Progenitor cell of endocrine pancreas (in vitro differentiated cells): ENCODE results near the gene PDIA4. TPM values are rescaled to one million over a fixed set of nuclear protein-coding genes. Genes with fewer than 3 reads are reported as not detected.
"Not testable (repeated sequence)": the region's sequence is repeated elsewhere in the genome, so short reads cannot be mapped to it uniquely, and the experiment has no call there.

Source experiments
- DNase-seq: peaks from one replicate; pipeline ENCODE4 v3.0.0; 2021; ENCODE audit warnings: low spot score; ENCODE audit not compliant: unreplicated experiment
- H3K27ac Mint-ChIP-seq: 2 replicates; pipeline ENCODE4 v1.8.0; 2021; ENCODE audit warnings: mild to moderate bottlenecking, moderate library complexity, mixed read lengths
- H3K27me3 Mint-ChIP-seq: 2 replicates; pipeline ENCODE4 v1.8.0; 2021; ENCODE audit warnings: mixed read lengths
- H3K36me3 Mint-ChIP-seq: 2 replicates; pipeline ENCODE4 v1.8.0; 2022; ENCODE audit warnings: mixed read lengths; ENCODE audit not compliant: insufficient read depth
- H3K4me1 Mint-ChIP-seq: 2 replicates; pipeline ENCODE4 v1.8.0; 2021; ENCODE audit warnings: low read depth, mixed read lengths
- H3K4me3 Mint-ChIP-seq: 2 replicates; pipeline ENCODE4 v1.8.0; 2021; ENCODE audit warnings: low read depth, mild to moderate bottlenecking, moderate library complexity, mixed read lengths
- H3K9me3 Mint-ChIP-seq: 2 replicates; pipeline ENCODE4 v1.8.0; 2021; ENCODE audit warnings: low read depth, mixed read lengths
- total RNA-seq: library from RNA; stranded (reverse); gene quantifications from 2 replicates; pipeline ENCODE4 v1.2.1, GENCODE V29; 2021
- TF ChIP-seq, protein P1 (sequence below): fragments of 200-600 bp; sonication (generic); IDR thresholded peaks from one replicate; pipeline ENCODE4 v1.5.0; 2021; ENCODE audit warnings: antibody characterized with exemption, mild to moderate bottlenecking; ENCODE audit not compliant: unreplicated experiment

PDIA4 gene
- total RNA-seq, 1 donor from 2014 or later: 238 TPM

DNA sequence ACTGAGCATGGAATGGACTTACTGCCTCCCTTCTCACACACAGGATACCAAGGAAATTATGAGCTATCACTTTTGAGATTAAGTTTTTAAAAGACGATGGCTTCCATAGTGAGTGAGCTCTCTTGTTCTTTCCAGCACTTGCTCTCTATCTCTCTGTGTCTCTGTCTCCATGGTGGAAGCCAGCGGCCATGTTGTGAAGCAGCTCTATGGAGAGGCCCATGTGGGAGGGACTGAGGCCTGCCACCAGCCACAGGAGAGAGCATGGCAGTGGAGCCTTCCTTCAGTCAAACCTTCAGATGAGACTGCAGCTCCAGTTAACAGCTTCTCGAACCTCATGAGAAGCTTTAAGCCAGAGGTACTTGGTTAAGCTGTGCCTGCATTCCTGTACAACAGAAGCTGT lies 20.5 kb upstream of the PDIA4 start:
- no peak overlapping the region for H3K27ac Mint-ChIP-seq
- H3K36me3 Mint-ChIP-seq: no peaks in the 10 kb centered on the region
- H3K4me3 Mint-ChIP-seq: no peak overlapping the region
- TF ChIP-seq, protein P1, sequence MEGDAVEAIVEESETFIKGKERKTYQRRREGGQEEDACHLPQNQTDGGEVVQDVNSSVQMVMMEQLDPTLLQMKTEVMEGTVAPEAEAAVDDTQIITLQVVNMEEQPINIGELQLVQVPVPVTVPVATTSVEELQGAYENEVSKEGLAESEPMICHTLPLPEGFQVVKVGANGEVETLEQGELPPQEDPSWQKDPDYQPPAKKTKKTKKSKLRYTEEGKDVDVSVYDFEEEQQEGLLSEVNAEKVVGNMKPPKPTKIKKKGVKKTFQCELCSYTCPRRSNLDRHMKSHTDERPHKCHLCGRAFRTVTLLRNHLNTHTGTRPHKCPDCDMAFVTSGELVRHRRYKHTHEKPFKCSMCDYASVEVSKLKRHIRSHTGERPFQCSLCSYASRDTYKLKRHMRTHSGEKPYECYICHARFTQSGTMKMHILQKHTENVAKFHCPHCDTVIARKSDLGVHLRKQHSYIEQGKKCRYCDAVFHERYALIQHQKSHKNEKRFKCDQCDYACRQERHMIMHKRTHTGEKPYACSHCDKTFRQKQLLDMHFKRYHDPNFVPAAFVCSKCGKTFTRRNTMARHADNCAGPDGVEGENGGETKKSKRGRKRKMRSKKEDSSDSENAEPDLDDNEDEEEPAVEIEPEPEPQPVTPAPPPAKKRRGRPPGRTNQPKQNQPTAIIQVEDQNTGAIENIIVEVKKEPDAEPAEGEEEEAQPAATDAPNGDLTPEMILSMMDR: no peak
- DNase-seq: no peak
- H3K4me1 Mint-ChIP-seq: no peaks in the 10 kb centered on the region
- H3K9me3 Mint-ChIP-seq: no peaks in the 10 kb centered on the region
- peaks cover under 1% of the 10 kb centered on the region for H3K27me3 Mint-ChIP-seq

DNA sequence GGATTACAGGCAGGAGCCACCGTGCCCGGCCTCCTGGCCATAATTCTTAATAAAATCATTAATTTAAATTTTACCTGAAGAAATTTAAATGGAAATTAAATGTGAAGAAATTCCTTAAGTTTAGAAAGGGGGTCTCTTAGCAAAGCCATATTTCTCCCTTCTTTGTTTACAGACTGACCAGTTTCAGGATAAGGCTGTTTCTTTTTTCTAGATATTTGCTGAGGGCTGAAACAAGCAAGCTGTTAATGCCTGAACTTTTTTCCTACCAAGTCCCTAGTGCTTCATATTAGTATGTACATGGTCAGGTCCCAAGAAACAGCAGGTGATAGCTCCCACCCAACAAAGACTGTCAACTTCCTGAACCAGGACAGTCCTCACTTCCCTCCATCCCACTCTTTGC lies 18.1 kb upstream of the PDIA4 start:
- no peak overlapping the region for H3K4me3 Mint-ChIP-seq

DNA sequence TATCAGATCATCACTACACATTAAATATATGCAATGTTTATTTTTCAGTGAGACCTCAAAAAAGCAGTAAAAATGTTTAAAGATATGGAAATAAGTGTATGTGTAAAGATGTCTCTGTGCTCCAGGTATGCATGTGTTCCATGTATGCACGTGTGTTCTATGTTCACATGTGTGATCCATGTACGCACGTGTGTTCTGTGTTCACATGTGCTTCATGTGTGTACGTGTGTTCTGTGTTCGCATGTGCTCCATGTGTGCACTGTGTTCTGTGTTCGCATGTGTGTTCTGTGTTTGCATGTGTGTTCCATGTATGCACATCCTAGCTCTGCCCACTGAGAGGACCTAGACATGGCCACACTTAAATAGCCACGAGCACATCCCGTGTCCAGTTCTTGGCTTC lies 15.6 kb upstream of the PDIA4 start:
- H3K9me3 Mint-ChIP-seq: no peaks in the 10 kb centered on the region
- H3K4me1 Mint-ChIP-seq: no peaks in the 10 kb centered on the region
- no peak overlapping the region for H3K27ac Mint-ChIP-seq
- no peaks in the 10 kb centered on the region for H3K27me3 Mint-ChIP-seq
- no peak overlapping the region for H3K4me3 Mint-ChIP-seq
- TF ChIP-seq, protein P1: no peak
- no peak for DNase-seq
- H3K36me3 Mint-ChIP-seq: no peaks in the 10 kb centered on the region

More for the DNA sequence above, 18.1 kb upstream of the PDIA4 start:
- TF ChIP-seq, protein P1: no peak
- H3K27me3 Mint-ChIP-seq: no peaks in the 10 kb centered on the region
- peak overlapping the region; percentile 27 for H3K27ac Mint-ChIP-seq
- no peaks in the 10 kb centered on the region for H3K4me1 Mint-ChIP-seq
- no peak for DNase-seq
- H3K9me3 Mint-ChIP-seq: no peaks in the 10 kb centered on the region
- H3K36me3 Mint-ChIP-seq: no peaks in the 10 kb centered on the region

DNA sequence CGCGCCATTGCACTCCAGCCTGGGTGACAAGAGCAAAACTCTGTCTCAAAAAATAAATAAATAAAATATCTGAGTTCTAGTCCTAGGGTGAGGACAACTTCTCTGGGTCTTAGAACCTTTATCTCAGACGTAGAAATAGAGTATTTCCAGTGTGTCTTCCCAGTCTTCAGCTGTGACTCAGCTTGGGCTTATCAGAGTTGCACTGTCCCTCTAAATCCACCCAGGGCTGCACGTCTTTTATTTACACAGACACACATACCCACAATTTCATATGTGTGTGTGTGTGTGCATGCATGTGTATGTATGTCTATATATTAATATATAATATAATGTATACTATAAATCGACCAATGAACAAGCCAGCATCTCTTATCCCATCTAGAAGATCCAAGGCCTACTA lies 13.0 kb upstream of the PDIA4 start:
- DNase-seq: no peak
- H3K4me3 Mint-ChIP-seq: no peak overlapping the region
- H3K27me3 Mint-ChIP-seq: no peaks in the 10 kb centered on the region
- no peak overlapping the region for H3K27ac Mint-ChIP-seq
- H3K9me3 Mint-ChIP-seq: peaks cover 8% of the 10 kb centered on the region
- TF ChIP-seq, protein P1: no peak
- no peaks in the 10 kb centered on the region for H3K36me3 Mint-ChIP-seq
- H3K4me1 Mint-ChIP-seq: no peaks in the 10 kb centered on the region

DNA sequence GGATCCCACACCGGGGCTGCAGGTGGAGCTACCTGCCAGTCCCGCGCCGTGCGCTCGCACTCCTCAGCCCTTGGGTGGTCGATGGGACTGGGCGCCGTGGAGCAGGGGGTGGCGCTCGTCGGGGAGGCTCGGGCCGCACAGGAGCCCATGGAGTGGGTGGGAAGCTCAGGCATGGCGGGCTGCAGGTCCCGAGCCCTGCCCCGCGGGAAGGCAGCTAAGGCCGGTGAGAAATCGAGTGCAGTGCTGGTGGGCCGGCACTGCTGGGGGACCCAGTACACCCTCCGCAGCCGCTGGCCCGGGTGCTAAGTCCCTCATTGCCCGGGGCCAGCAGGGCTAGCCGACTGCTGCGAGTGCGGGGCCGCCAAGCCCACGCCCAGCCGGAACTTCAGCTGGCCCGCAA lies 10.3 kb upstream of the PDIA4 start:
- H3K9me3 Mint-ChIP-seq, H3K4me1 Mint-ChIP-seq, H3K36me3 Mint-ChIP-seq, H3K27ac Mint-ChIP-seq, H3K4me3 Mint-ChIP-seq, DNase-seq, H3K27me3 Mint-ChIP-seq: not testable (repeated sequence)

DNA sequence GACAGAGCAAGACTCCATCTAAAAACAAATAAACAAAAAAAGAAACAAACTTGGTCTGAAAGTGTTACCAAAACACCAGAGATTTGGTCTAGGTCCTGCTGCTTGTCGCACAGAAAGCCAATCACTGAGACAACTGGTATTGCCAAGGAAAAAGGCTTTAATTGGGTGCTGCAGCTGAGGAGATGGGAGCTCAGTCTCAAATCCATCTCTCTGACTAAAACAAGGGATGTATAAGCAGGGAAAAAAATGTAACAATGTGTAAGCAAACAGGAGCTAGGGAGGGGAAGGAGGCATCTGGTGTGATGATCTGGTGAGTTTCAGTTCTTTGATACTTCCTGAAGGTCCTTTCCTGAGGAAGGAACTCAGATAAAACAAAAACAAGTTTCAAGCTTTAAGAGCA lies 8.4 kb upstream of the PDIA4 start:
- Mint-ChIP-seq H3K4me1 (no peaks in the 10 kb centered on the region), H3K27ac (no peak overlapping the region), H3K4me3 (no peak overlapping the region), H3K27me3 (peaks cover 4% of the 10 kb centered on the region), H3K9me3 (peaks cover 8% of the 10 kb centered on the region), H3K36me3 (no peaks in the 10 kb centered on the region)
- no peak for DNase-seq
- TF ChIP-seq, protein P1: no peak
